Muscle of leg (tissue), 11 donors: ENCODE measurements around the gene SPDYC. TPM values are rescaled to one million over a fixed set of nuclear protein-coding genes. Genes with fewer than 3 reads are reported as not detected.

Experiments
- DNase-seq: peaks from one replicate; pipeline ENCODE4 v3.0.0; 2013
- H3K27ac ChIP-seq: one replicate; pipeline ENCODE4 v1.5.1; 2013; ENCODE audit warnings: mild to moderate bottlenecking, low read length, control low read depth
- H3K27me3 ChIP-seq: one replicate; pipeline ENCODE4 v1.6.1; 2013; ENCODE audit warnings: low read length; ENCODE audit not compliant: control insufficient read depth, insufficient read depth
- H3K36me3 ChIP-seq: one replicate; pipeline ENCODE4 v1.6.1; 2013; ENCODE audit warnings: low read length; ENCODE audit not compliant: control insufficient read depth, insufficient read depth
- H3K4me1 ChIP-seq: one replicate; pipeline ENCODE4 v1.6.1; 2013; ENCODE audit warnings: low read length; ENCODE audit not compliant: control insufficient read depth, insufficient read depth
- H3K4me3 ChIP-seq: one replicate; pipeline ENCODE4 v1.5.1; 2013; ENCODE audit warnings: low read length, control low read depth
- H3K9me3 ChIP-seq: replicated peaks from 2 replicates; pipeline ENCODE4 v1.6.1; 2013; ENCODE audit warnings: low read depth, low read length; ENCODE audit not compliant: control insufficient read depth
- WGBS: methylation state at CpG from one replicate; pipeline ENCODE4 v1.1.5; 2013; ENCODE audit warnings: missing lambda C conversion rate; ENCODE audit not compliant: insufficient coverage; 5-methylcytosine and 5-hydroxymethylcytosine counted together
- polyA plus RNA-seq, 8 donors: library from polyadenylated mRNA; unstranded; fragments of 120-200 nt; gene quantifications; one replicate each; pipeline versions ENCODE4 v1.2.1 to v1.2.3, GENCODE V29; 2013; ENCODE audit warnings: inconsistent platforms in 1 of 8, low replicate concordance in 1 of 8; ENCODE audit not compliant: insufficient read length in 8 of 8, insufficient read depth in 1 of 8
- total RNA-seq: library from RNA; stranded (reverse); fragments of 120-200 nt; gene quantifications from one replicate; pipeline ENCODE4 v1.2.4, GENCODE V29; 2013

The SPDYC gene
- total and polyA plus RNA-seq, 9 donors, result 0.16 TPM; not detected in 8

DNA sequence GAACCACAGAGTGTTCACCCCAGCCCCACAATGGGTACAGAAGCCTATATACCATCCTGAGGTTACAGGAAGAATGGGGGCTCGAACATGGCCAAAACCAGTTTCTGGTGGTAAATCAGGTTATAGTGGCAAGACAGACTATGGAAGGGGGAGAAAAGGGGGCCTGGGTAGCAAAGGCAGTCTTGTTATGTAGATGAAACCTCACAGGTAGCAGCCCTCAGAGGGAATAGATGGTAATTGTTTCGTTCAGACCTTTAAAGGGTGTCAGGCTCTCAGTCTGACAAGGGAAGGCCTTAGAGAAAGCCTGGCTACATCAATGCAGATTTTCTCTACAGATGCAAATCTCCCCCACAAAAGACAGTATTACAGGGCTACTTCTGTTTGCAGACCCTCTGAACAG, 15.1 kb downstream of the SPDYC start:
- H3K36me3 ChIP-seq, result peaks cover 66% of the 10 kb centered on the region
- no peak overlapping the region for H3K4me3 ChIP-seq
- H3K9me3 ChIP-seq, result no peaks in the 10 kb centered on the region
- WGBS, result no CpG with 5 or more reads among the region's 2 CpGs
- peaks cover 21% of the 10 kb centered on the region for H3K4me1 ChIP-seq
- no peaks in the 10 kb centered on the region for H3K27me3 ChIP-seq
- DNase-seq, result no peak
- H3K27ac ChIP-seq, result no peak overlapping the region

DNA sequence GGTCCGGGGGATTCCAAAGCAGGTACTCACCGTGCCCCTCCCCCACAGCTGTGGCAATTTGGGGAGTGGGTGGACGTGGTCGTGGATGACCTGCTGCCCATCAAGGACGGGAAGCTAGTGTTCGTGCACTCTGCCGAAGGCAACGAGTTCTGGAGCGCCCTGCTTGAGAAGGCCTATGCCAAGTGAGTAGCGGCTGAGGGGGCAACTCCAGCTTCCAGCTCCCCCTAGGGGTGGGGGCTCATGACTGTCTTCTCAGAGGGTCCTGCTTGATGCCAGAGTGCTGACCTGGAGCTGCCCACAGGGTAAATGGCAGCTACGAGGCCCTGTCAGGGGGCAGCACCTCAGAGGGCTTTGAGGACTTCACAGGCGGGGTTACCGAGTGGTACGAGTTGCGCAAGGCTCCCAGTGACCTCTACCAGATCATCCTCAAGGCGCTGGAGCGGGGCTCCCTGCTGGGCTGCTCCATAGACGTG, 15.9 kb downstream of the SPDYC start:
- H3K9me3 ChIP-seq, result no peaks in the 10 kb centered on the region
- H3K27me3 ChIP-seq, result no peaks in the 10 kb centered on the region
- no peak overlapping the region for H3K27ac ChIP-seq
- peaks cover 15% of the 10 kb centered on the region for H3K4me1 ChIP-seq
- DNase-seq, result no peak
- no peak overlapping the region for H3K4me3 ChIP-seq
- 85% methylated on average over 17 of the region's 18 CpGs for WGBS
- H3K36me3 ChIP-seq, result peaks cover 73% of the 10 kb centered on the region

DNA sequence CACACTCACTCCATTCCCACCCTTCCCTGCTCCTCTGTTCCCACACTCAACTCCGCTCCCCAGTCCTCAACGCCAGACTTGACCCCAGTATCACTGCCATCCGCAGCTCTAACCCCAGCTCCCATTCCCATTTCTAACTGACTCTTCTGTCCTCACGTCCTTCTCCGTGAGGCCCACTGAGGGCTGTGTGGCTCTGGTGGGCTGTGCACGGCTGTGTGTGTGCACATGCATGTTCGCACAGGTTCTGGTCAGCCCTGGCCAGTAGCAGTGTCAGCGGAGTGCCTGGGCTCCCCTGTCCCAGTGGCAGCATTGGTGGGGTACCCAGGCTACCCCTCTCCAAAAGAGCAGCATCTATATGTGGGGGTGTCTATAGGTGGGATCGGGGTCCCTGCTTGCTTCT, 16.7 kb downstream of the SPDYC start:
- H3K4me1 ChIP-seq, result peaks cover 13% of the 10 kb centered on the region
- H3K4me3 ChIP-seq, result no peak overlapping the region
- peaks cover 73% of the 10 kb centered on the region for H3K36me3 ChIP-seq
- no peaks in the 10 kb centered on the region for H3K9me3 ChIP-seq
- WGBS, result 90% methylated on average over 7 of the region's 9 CpGs
- H3K27me3 ChIP-seq, result no peaks in the 10 kb centered on the region
- no peak for DNase-seq
- H3K27ac ChIP-seq, result no peak overlapping the region

DNA sequence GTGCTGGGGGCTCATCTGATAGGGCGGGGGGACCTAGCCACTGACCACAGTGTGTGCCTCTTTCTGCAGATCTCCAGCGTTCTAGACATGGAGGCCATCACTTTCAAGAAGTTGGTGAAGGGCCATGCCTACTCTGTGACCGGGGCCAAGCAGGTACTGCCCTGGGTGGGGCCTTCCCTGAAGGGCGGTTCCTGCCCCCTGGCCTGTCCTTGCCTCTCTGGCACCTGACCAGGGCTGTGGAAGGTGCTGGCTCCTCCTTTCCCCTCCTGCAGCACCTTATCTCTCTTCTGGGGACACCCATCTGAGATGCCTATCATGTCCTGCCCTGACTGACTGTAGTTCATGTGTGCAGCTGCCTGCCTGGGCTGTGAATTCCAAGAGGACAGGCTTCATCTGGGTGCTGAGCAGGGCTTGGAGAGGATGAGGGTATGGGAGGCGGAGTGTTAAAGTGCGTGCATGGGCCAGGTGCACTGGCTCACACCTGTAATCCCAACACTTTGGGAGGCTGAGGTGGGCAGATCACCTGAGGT, 17.2 kb downstream of the SPDYC start:
- peaks cover 12% of the 10 kb centered on the region for H3K4me1 ChIP-seq
- H3K27ac ChIP-seq, result no peak overlapping the region
- H3K36me3 ChIP-seq, result peaks cover 76% of the 10 kb centered on the region
- no peak for DNase-seq
- no peaks in the 10 kb centered on the region for H3K9me3 ChIP-seq
- no peaks in the 10 kb centered on the region for H3K27me3 ChIP-seq
- 84% methylated on average over 4 of the region's 6 CpGs for WGBS
- H3K4me3 ChIP-seq, result no peak overlapping the region

DNA sequence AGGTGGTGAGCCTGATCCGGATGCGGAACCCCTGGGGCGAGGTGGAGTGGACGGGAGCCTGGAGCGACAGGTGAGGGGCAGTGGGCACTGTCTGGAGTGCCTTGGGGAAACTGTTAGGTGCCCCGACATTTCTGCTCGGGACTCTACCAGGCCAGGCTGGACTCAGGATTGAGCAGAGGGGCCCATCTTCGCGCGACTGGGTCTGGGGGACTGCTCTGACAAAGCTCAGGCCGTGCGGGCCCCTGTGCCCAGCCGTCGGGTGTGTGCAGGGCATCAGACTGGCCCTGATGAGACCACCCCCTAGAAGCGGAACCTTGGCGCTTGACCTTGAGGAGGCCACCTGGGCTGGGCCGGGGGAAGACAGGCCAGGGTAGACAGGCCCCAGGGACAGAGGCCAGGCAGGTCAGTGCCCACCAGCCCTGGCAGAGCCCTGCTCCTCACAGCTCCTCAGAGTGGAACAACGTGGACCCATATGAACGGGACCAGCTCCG, 18.0 kb downstream of the SPDYC start:
- H3K36me3 ChIP-seq, result peaks cover 73% of the 10 kb centered on the region
- peaks cover 4% of the 10 kb centered on the region for H3K4me1 ChIP-seq
- no peak overlapping the region for H3K27ac ChIP-seq
- 94% methylated on average over 17 of the region's 20 CpGs for WGBS
- H3K9me3 ChIP-seq, result no peaks in the 10 kb centered on the region
- DNase-seq, result no peak
- H3K27me3 ChIP-seq, result no peaks in the 10 kb centered on the region
- H3K4me3 ChIP-seq, result no peak overlapping the region

DNA sequence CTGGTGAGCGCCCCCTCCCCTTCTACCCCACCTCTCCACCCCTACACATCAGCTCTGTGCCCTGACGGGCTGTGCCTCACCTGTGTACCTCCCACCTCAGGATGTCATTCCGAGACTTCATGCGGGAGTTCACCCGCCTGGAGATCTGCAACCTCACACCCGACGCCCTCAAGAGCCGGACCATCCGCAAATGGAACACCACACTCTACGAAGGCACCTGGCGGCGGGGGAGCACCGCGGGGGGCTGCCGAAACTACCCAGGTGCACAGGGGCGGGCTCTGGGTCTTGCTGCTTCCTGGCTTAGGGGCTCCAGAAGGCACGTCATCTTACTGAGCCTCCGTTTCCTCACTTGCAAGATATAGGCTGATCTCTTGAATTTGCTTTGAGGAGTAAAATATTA, 18.5 kb downstream of the SPDYC start:
- peaks cover 69% of the 10 kb centered on the region for H3K36me3 ChIP-seq
- H3K27ac ChIP-seq, result no peak overlapping the region
- WGBS, result 94% methylated on average over 17 of the region's 18 CpGs
- no peaks in the 10 kb centered on the region for H3K9me3 ChIP-seq
- H3K4me1 ChIP-seq, result no peaks in the 10 kb centered on the region
- DNase-seq, result no peak
- H3K4me3 ChIP-seq, result no peak overlapping the region
- no peaks in the 10 kb centered on the region for H3K27me3 ChIP-seq

DNA sequence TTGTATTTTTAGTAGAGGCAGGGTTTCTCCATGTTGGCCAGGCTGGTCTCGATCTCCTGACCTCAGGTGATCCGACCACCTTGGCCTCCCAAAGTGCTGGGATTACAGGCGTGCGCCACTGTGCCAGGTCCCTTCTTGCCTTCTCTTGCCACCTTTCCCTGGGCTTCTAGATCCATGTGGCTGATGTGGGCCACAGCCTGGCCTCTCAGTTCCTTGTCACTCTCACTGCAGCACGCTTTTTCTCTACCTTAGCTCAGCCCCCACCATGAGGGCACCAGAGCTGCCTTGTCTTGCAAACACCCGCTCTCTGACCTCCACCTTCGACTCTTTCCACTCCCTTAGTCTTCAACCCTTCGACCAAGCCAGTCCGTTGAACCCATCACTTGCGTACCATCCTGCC, 19.2 kb downstream of the SPDYC start:
- no peaks in the 10 kb centered on the region for H3K9me3 ChIP-seq
- 82% methylated on average over 9 of the region's 10 CpGs for WGBS

DNA sequence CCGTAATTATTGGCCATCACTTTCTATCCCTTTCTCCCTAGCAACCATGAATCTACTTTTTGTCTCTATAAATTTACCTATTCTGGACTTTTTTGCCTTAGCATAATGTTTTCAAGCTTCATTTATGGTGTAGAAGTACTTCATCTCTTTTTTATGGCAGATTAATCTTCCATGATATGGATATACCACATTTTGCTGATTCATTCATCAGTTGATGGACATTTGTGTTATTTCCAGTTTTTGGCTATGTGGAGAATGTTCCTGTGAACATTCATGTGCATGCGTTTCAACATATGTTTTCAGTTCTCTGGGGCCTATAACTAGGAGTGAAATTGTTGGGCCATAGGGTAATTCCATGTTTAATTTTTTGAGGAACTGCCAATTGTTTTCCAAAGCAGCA, 24.5 kb downstream of the SPDYC start:
- Histone ChIP-seq H3K27me3 (no peaks in the 10 kb centered on the region), H3K36me3 (peaks cover 41% of the 10 kb centered on the region), H3K4me1 (no peaks in the 10 kb centered on the region), H3K4me3 (no peak overlapping the region), H3K27ac (no peak overlapping the region), H3K9me3 (no peaks in the 10 kb centered on the region)
- no peak for DNase-seq
- WGBS, result 100% methylated on average over 1 of the region's 2 CpGs

More for the DNA sequence above, 19.2 kb downstream of the SPDYC start:
- Histone ChIP-seq H3K27ac (no peak overlapping the region), H3K4me1 (no peaks in the 10 kb centered on the region), H3K27me3 (no peaks in the 10 kb centered on the region), H3K36me3 (peaks cover 67% of the 10 kb centered on the region), H3K4me3 (no peak overlapping the region)
- no peak for DNase-seq

DNA sequence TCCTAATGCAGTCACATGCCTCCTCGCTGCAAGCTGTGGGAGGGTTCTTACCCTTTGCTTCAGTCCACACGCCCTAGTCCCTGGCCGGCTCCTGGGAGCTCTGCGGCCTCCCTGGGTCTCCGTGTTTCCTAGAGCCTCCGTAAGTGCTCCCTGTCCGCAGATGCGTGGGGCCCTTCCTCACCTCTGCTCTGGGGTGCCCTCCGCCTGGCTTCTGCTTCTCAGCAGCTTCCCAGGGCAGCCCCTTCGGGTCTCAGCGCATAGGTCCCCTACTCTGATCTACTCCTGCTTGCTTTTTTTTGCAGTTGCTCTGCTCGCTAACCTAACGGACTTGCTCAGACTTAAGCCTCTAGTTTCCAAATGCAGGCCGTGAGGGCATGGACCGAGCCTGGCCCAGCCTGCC, 34.1 kb downstream of the SPDYC start:
- Histone ChIP-seq H3K36me3 (peaks cover 65% of the 10 kb centered on the region), H3K4me3 (no peak overlapping the region), H3K9me3 (no peaks in the 10 kb centered on the region), H3K27me3 (no peaks in the 10 kb centered on the region), H3K4me1 (peaks cover 3% of the 10 kb centered on the region), H3K27ac (no peak overlapping the region)
- no peak for DNase-seq
- 79% methylated on average over 15 of the region's 15 CpGs for WGBS

DNA sequence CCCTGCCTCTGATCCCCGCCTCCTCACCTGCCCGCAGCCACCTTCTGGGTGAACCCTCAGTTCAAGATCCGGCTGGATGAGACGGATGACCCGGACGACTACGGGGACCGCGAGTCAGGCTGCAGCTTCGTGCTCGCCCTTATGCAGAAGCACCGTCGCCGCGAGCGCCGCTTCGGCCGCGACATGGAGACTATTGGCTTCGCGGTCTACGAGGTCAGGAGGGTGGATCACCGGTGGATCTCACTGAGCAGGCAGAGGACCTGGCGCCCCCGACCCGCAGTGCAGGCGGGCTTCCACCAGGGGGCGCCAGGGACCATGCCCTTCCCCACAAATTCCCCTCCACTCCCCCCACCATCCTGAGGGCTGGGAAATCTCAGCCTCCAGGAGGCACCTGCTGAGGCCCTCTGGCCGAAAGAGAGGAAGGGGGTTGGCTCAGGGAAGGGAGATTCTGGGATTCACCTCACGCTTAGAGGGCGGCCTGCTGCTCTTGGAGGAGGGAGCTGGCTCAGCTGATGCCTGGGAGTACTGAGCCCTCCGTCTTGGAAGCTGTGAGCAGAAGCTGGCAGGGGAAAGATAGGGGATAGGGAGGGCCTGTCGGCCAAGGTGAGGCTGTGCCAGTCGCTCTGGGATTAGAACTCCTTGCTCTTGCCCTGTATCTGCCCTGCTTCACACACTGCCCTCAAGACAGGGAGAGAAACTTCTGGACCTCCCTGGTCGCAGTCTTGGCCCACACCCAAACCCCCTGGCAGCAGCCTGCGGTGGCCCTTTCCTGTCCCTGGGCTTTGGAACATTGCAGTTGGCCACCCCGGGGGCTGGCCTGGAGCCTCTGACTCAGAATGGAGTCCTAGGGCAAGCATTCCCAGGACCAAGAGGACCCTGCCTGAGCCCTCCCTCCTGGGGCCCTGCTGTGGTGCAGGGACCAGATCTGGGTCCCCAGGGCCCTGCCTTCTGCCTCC, 34.9 kb downstream of the SPDYC start:
- Histone ChIP-seq H3K4me3 (no peak overlapping the region), H3K36me3 (peaks cover 69% of the 10 kb centered on the region), H3K9me3 (no peaks in the 10 kb centered on the region), H3K4me1 (peaks cover 3% of the 10 kb centered on the region), H3K27ac (no peak overlapping the region), H3K27me3 (no peaks in the 10 kb centered on the region)
- DNase-seq, result no peak
- WGBS, result 42% methylated on average over 31 of the region's 38 CpGs
